Body of pancreas (tissue), 4 donors: Measurements from ENCODE around the gene POLR3C.

Experiments used
- POLR2A ChIP-seq, 3 donors: fragments of 450-650 bp; IDR thresholded peaks; one replicate each; pipeline ENCODE4 v1.6.1; 2016; ENCODE audit warnings: antibody characterized with exemption in 3 of 3, mild to moderate bottlenecking in 2 of 3
- TF ChIP-seq, protein P1 (sequence below), 7 experiments: fragments of 450-650 bp in 4 of 7; fragments of 200-600 bp in 3 of 7; sonication (generic) in 3 of 7; IDR thresholded peaks; one replicate each; pipeline ENCODE4 v1.5.1; 2016 to 2019; ENCODE audit warnings: antibody characterized with exemption in 7 of 7

DNA sequence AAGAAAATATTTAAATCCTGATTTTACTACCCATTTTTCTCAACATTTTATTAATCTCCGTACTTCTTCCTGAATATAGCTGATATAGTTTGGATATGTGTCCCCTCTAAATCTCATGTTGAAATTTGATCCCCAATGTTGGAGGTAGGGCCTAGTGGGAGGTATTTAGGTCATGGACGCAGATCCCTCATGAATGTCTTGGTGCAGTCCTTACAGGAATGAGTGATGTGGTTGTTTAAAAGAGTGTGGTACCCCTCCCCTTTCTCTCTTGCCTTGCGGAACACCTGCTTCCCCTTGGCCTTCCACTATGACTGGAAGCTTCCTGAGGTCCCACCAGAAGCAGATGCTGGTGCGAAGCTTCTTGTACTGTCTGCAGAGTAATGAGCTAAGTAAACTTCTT lies 17.6 kb upstream of the POLR3C start:
- TF ChIP-seq, protein P1, sequence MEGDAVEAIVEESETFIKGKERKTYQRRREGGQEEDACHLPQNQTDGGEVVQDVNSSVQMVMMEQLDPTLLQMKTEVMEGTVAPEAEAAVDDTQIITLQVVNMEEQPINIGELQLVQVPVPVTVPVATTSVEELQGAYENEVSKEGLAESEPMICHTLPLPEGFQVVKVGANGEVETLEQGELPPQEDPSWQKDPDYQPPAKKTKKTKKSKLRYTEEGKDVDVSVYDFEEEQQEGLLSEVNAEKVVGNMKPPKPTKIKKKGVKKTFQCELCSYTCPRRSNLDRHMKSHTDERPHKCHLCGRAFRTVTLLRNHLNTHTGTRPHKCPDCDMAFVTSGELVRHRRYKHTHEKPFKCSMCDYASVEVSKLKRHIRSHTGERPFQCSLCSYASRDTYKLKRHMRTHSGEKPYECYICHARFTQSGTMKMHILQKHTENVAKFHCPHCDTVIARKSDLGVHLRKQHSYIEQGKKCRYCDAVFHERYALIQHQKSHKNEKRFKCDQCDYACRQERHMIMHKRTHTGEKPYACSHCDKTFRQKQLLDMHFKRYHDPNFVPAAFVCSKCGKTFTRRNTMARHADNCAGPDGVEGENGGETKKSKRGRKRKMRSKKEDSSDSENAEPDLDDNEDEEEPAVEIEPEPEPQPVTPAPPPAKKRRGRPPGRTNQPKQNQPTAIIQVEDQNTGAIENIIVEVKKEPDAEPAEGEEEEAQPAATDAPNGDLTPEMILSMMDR (IDR thresholded peaks at IDR 0.05): no peak
- TF ChIP-seq POLR2A (IDR thresholded peaks at IDR 0.05): no peak
